HCT116 (cell line): ENCODE measurements around the gene TCHH. TPM values are rescaled to one million over a fixed set of nuclear protein-coding genes. Genes with fewer than 3 reads are reported as not detected.
A peak's percentile ranks its signal among the peaks of the same experiment; 100 is the strongest.

Experiments
- ATAC-seq: fragments of 200-7000 bp; cut with Tn5 transposase; 2 replicates; pipeline ENCODE4 v1.9.1; 2020; ENCODE audit warnings: mild to moderate bottlenecking, moderate library complexity
- BruUV-seq: library from RNA; stranded (reverse); fragments of 400-500 nt; replicated peaks from 2 replicates; lab custom pipeline; 2021; lab: Mats Ljungman, UMichigan
- CTCF ChIA-PET: fragments of 300-600 bp; sonication (Branson Sonifier 250); formaldehyde crosslinking; loops from one replicate; lab custom pipeline; 2021; ENCODE audit warnings: antibody characterized with exemption; lab: Charles Lee
- POLR2A ChIA-PET: fragments of 300-600, 350-600 bp; sonication (Branson Sonifier 250); formaldehyde crosslinking; loops from one replicate; lab custom pipeline; 2021; ENCODE audit warnings: antibody characterized with exemption; lab: Charles Lee
- RAD21 ChIA-PET, 2 experiments: fragments of 300-600 bp; sonication (Branson Sonifier 250); formaldehyde crosslinking; loops; one replicate each; lab custom pipeline; 2023; ENCODE audit warnings: low total read pairs in 2 of 2; ENCODE audit not compliant: uncharacterized antibody in 2 of 2, unreplicated experiment in 2 of 2, low non-redundant PET in 1 of 2; lab: Charles Lee
- DNase-seq: peaks from one replicate; pipeline ENCODE4 v3.0.0-alpha.2; 2010; ENCODE audit warnings: low read depth, low spot score
- H2AFZ ChIP-seq: fragments of 200-600 bp; shearing (Covaris generic), sonication (generic); 2 replicates; pipeline ENCODE4 v1.6.1; 2017; ENCODE audit warnings: low read depth, mixed run types, mixed read lengths, antibody characterized with exemption, low read length; ENCODE audit not compliant: poor library complexity, severe bottlenecking
- H3K27ac ChIP-seq: 2 replicates; pipeline ENCODE4 v1.5.1; 2012; ENCODE audit warnings: low read depth, low read length
- H3K27me3 ChIP-seq: fragments of 200-600 bp; sonication (generic); 2 replicates; pipeline ENCODE4 v1.6.1; 2016; ENCODE audit warnings: mixed run types, low read length, mixed read lengths; ENCODE audit not compliant: insufficient read depth
- H3K36me3 ChIP-seq, 2 experiments: fragments of 200-500 bp in 1 of 2; fragments of 200-600 bp in 1 of 2; sonication (Bioruptor generic) in 1 of 2; sonication (generic) in 1 of 2; 2 replicates each; pipeline versions ENCODE4 v1.5.1 to v1.6.1; 2014 to 2016; ENCODE audit warnings: low read length in 2 of 2, inconsistent platforms in 1 of 2, mixed read lengths in 1 of 2, mixed run types in 1 of 2; ENCODE audit not compliant: insufficient read depth in 2 of 2, control insufficient read depth in 1 of 2
- H3K4me1 ChIP-seq, 2 experiments: fragments of 200-600 bp in 1 of 2; sonication (generic) in 1 of 2; 2 replicates each; pipeline versions ENCODE4 v1.5.1 to v1.6.1; 2012 to 2017; ENCODE audit warnings: low read length in 2 of 2, inconsistent platforms in 1 of 2, mild to moderate bottlenecking in 1 of 2, mixed read lengths in 1 of 2, mixed run types in 1 of 2, moderate library complexity in 1 of 2; ENCODE audit not compliant: insufficient read depth in 2 of 2, control insufficient read depth in 1 of 2
- H3K4me2 ChIP-seq: fragments of 200-600 bp; sonication (generic); 2 replicates; pipeline ENCODE4 v1.6.1; 2017; ENCODE audit warnings: mixed run types, low read length, mixed read lengths
- H3K4me3 ChIP-seq, 2 experiments: fragments of 200-600 bp in 1 of 2; sonication (generic) in 1 of 2; replicated peaks in 1 of 2; 2 replicates each; pipeline ENCODE4 v1.5.1; 2011 to 2016; ENCODE audit warnings: low read length in 2 of 2, control low read depth in 1 of 2, low read depth in 1 of 2, mild to moderate bottlenecking in 1 of 2, mixed read lengths in 1 of 2, mixed run types in 1 of 2
- H3K79me2 ChIP-seq: fragments of 200-600 bp; sonication (generic); 2 replicates; pipeline ENCODE4 v1.6.1; 2017; ENCODE audit warnings: mild to moderate bottlenecking, mixed run types, low read length, moderate library complexity, mixed read lengths; ENCODE audit not compliant: insufficient read depth
- H3K9ac ChIP-seq: fragments of 200-600 bp; sonication (generic); 2 replicates; pipeline ENCODE4 v1.6.1; 2016; ENCODE audit warnings: low read length, mixed read lengths
- H3K9me2 ChIP-seq: fragments of 200-600 bp; sonication (generic), shearing (Covaris generic); 2 replicates; pipeline ENCODE4 v1.6.1; 2017; ENCODE audit warnings: mixed run types, mild to moderate bottlenecking, moderate library complexity; ENCODE audit not compliant: insufficient read depth
- H3K9me3 ChIP-seq, 2 experiments: fragments of 200-500 bp in 1 of 2; fragments of 200-600 bp in 1 of 2; sonication (Bioruptor generic) in 1 of 2; sonication (generic) in 1 of 2; 2 replicates each; pipeline ENCODE4 v1.6.1; 2014 to 2017; ENCODE audit warnings: low read length in 2 of 2, mixed read lengths in 2 of 2, inconsistent platforms in 1 of 2, low read depth in 1 of 2, mild to moderate bottlenecking in 1 of 2, mixed run types in 1 of 2, moderate library complexity in 1 of 2; ENCODE audit not compliant: control insufficient read depth in 1 of 2, insufficient read depth in 1 of 2
- H4K20me1 ChIP-seq: fragments of 200-600 bp; sonication (generic), shearing (Covaris generic); 2 replicates; pipeline ENCODE4 v1.6.1; 2017; ENCODE audit warnings: mixed run types, mild to moderate bottlenecking, moderate library complexity; ENCODE audit not compliant: insufficient read depth
- ATF3 ChIP-seq: IDR thresholded peaks from 2 replicates; pipeline ENCODE4 v1.6.1; 2012
- CBX3 ChIP-seq: IDR thresholded peaks from 2 replicates; pipeline ENCODE4 v1.6.1; 2012; ENCODE audit warnings: low read depth
- EGR1 ChIP-seq: IDR thresholded peaks from 2 replicates; pipeline ENCODE4 v1.6.1; 2012; ENCODE audit warnings: low read depth
- ELF1 ChIP-seq: IDR thresholded peaks from 2 replicates; pipeline ENCODE4 v1.6.1; 2012; ENCODE audit warnings: low read depth, borderline replicate concordance
- EZH2 ChIP-seq: fragments of 200-600 bp; sonication (generic); IDR thresholded peaks from 2 replicates; pipeline ENCODE4 v1.6.1; 2017; ENCODE audit warnings: antibody characterized with exemption, mixed run types
- FOSL1 ChIP-seq: IDR thresholded peaks from 2 replicates; pipeline ENCODE4 v1.6.1; 2012; ENCODE audit warnings: low read depth
- JUND ChIP-seq: IDR thresholded peaks from 2 replicates; pipeline ENCODE4 v1.6.1; 2012
- MAX ChIP-seq: IDR thresholded peaks from 2 replicates; pipeline ENCODE4 v1.6.1; 2012
- POLR2AphosphoS5 ChIP-seq: IDR thresholded peaks from 2 replicates; pipeline ENCODE4 v1.6.1; 2011; ENCODE audit warnings: mild to moderate bottlenecking, low read depth, low read length, moderate library complexity
- RAD21 ChIP-seq: IDR thresholded peaks from 2 replicates; pipeline ENCODE4 v1.6.1; 2012; ENCODE audit warnings: low read depth, mild to moderate bottlenecking
- SP1 ChIP-seq: IDR thresholded peaks from 2 replicates; pipeline ENCODE4 v1.6.1; 2012; ENCODE audit warnings: low read depth
- TCF7L2 ChIP-seq: IDR thresholded peaks from 2 replicates; pipeline ENCODE4 v1.7.0; 2011; ENCODE audit warnings: borderline replicate concordance, inconsistent platforms; ENCODE audit not compliant: insufficient read depth, insufficient read length; ENCODE audit errors: extremely low read depth
- YY1 ChIP-seq: IDR thresholded peaks from 2 replicates; pipeline ENCODE4 v1.6.1; 2011; ENCODE audit warnings: low read length, low read depth, moderate library complexity, mild to moderate bottlenecking; ENCODE audit not compliant: insufficient replicate concordance; ENCODE audit errors: extremely low read depth
- ZBTB33 ChIP-seq: IDR thresholded peaks from 2 replicates; pipeline ENCODE4 v1.6.1; 2011; ENCODE audit warnings: mild to moderate bottlenecking, low read length, moderate library complexity; ENCODE audit not compliant: insufficient replicate concordance; ENCODE audit errors: extremely low read depth
- ZFX ChIP-seq: fragments of 450-650 bp; IDR thresholded peaks from 2 replicates; pipeline ENCODE4 v1.6.1; 2017
- ZNF274 ChIP-seq: fragments of 200-500 bp; sonication (Bioruptor generic); IDR thresholded peaks from 2 replicates; pipeline ENCODE4 v1.6.1; 2014; ENCODE audit warnings: mild to moderate bottlenecking, low read depth, low read length, inconsistent platforms
- intact Hi-C: fragments of 100-400 bp; cut with micrococcal nuclease; formaldehyde crosslinking; loops from 2 replicates; pipeline ENCODE4 v1.10.0; 2022
- total RNA-seq: library from RNA; stranded (reverse); gene quantifications from one replicate; pipeline ENCODE4 v1.2.1, GENCODE V29; 2021; ENCODE audit not compliant: unreplicated experiment

Gene TCHH
- total RNA-seq, 1 experiment from 2014 or later, result 0.02 TPM

- ChIA-PET CTCF (interaction anchor here (0.9 kb wide), 1 partner anchor 9 kb away, joined by 3 read pairs; no protein-coding TSS in a partner anchor), RAD21 (no interaction called here), POLR2A (no interaction called here)
- no TSS peak for BruUV-seq
- Histone ChIP-seq H3K27me3 (peaks cover 2% of the 10 kb centered on the region; the same call in 1 of the 2 replicates), H3K9me2 (no peaks in the 10 kb centered on the region), H4K20me1 (no peaks in the 10 kb centered on the region), H3K79me2 (no peaks in the 10 kb centered on the region), H3K4me2 (no peak overlapping the region), H3K9me3 (no peaks in the 10 kb centered on the region), H3K4me1 (peaks cover 30 to 52% of the 10 kb centered on the region in 2 experiments), H3K4me3 (no peak overlapping the region), H3K9ac (no peak overlapping the region), H3K27ac (no peak overlapping the region), H2AFZ (no peak overlapping the region), H3K36me3 (no peaks in the 10 kb centered on the region)
- no peak for TF ChIP-seq FOSL1
- intact Hi-C loops, result no loop called here
- no peak for DNase-seq
- no peak for ATAC-seq
Measured at GRCh38 chr1:152164517-152165136, 49.4 kb upstream of the TCHH start.

- no peak overlapping the region for H3K4me3 ChIP-seq
- no peak overlapping the region for H3K27ac ChIP-seq
- peak overlapping the region; percentile 55 for H3K4me2 ChIP-seq
- BruUV-seq, result no TSS peak
- no peaks in the 10 kb centered on the region for H3K9me2 ChIP-seq
- H3K9ac ChIP-seq, result no peak overlapping the region
- H3K36me3 ChIP-seq, result no peaks in the 10 kb centered on the region
- peaks cover 19 to 35% of the 10 kb centered on the region in 2 experiments for H3K4me1 ChIP-seq
- ATAC-seq, result peak; percentile 72
- no peaks in the 10 kb centered on the region for H3K79me2 ChIP-seq
- intact Hi-C loops, result no loop called here
- no peaks in the 10 kb centered on the region for H3K9me3 ChIP-seq
- ChIA-PET RAD21 (no interaction called here), CTCF (interaction anchor here (1.9 kb wide), 1 partner anchor 110 kb away, joined by 6 read pairs; no protein-coding TSS in a partner anchor), POLR2A (no interaction called here)
- peak; percentile 34 for DNase-seq
- no peak overlapping the region for H2AFZ ChIP-seq
- no peaks in the 10 kb centered on the region for H4K20me1 ChIP-seq
- H3K27me3 ChIP-seq, result no peaks in the 10 kb centered on the region
- TF ChIP-seq ELF1 (no peak), JUND (peak; percentile 31; the same call in 1 of the 2 replicates), POLR2AphosphoS5 (no peak), EZH2 (no peak), RAD21 (no peak), FOSL1 (peak; percentile 52; the same call in 1 of the 2 replicates), TCF7L2 (no peak), ZFX (no peak), YY1 (no peak), EGR1 (no peak), ZNF274 (no peak), ATF3 (no peak), SP1 (peak; percentile 55; the same call in 1 of the 2 replicates), MAX (no peak), ZBTB33 (no peak), CBX3 (peak; percentile 48; the same call in 1 of the 2 replicates)
Measured at GRCh38 chr1:152162792-152163463, 47.7 kb upstream of the TCHH start.
